ENCODE measurements around the gene UBE2R2. TPM values are rescaled to one million over a fixed set of nuclear protein-coding genes. Genes with fewer than 3 reads are reported as not detected.
A peak's percentile ranks its signal among the peaks of the same experiment; 100 is the strongest.

UBE2R2 gene
- total and polyA plus RNA-seq, 2 of the 4 experiments (the other 2 are of a cell fraction), result 12.7 to 24.8 TPM

GRCh38 chr9:33782395-33783152 lies 34.4 kb upstream of the UBE2R2 start:
- H3K4me2 ChIP-seq (ENCODE audit: low read depth, low read length), result peak overlapping the region; percentile 58
- peaks cover 11% of the 10 kb centered on the region for H3K27me3 ChIP-seq (ENCODE audit: control insufficient read depth, insufficient read depth, low read length)
- no peak overlapping the region for H2BK15ac ChIP-seq (ENCODE audit: low read depth, low read length)
- POLR2A ChIA-PET (ENCODE audit: unreplicated experiment), result no interaction called here
- H2AK9ac ChIP-seq (replicated peaks; ENCODE audit: low read depth, low read length, poor library complexity), result no peak overlapping the region
- peak overlapping the region in 1 of 2 experiments; percentile 40; a peak in 1 of 4 replicates for H4K8ac ChIP-seq (ENCODE audit: low read depth in 2 of 2, low read length in 2 of 2)
- no peak overlapping the region; the same call in 1 of the 2 replicates for H3K18ac ChIP-seq (ENCODE audit: low read depth, low read length)
- ATAC-seq (ENCODE audit: low read depth), result peak; percentile 68
- no peaks in the 10 kb centered on the region for H3K9me3 ChIP-seq (ENCODE audit: control insufficient read depth, insufficient read depth, low read length)
- no peak overlapping the region for H2AFZ ChIP-seq (replicated peaks; ENCODE audit: low read length, poor library complexity)
- no peak overlapping the region for H2BK20ac ChIP-seq (ENCODE audit: low read depth, low read length)
- H2BK120ac ChIP-seq (ENCODE audit: low read depth, low read length), result no peak overlapping the region
- no peak overlapping the region for H3K4me3 ChIP-seq (ENCODE audit: insufficient read depth, low read depth, low read length)
- WGBS, 2 experiments (ENCODE audit: extremely low coverage in 2 of 2, insufficient read length in 1 of 2), result no CpG with 5 or more reads among the region's 4 CpGs
- H4K91ac ChIP-seq (ENCODE audit: insufficient read depth, low read depth, low read length), result no peak overlapping the region
- no peaks in the 10 kb centered on the region for H4K20me1 ChIP-seq (ENCODE audit: insufficient read depth, low read length)
- H3K23ac ChIP-seq (ENCODE audit: low read depth, low read length), result no peak overlapping the region
- no peak overlapping the region for H3K4ac ChIP-seq (ENCODE audit: low read depth, low read length)
- peak; percentile 87 for DNase-seq
- BruUV-seq (replicated peaks), result no TSS peak
- no peak overlapping the region for H4K5ac ChIP-seq (ENCODE audit: low read depth, low read length)
- dilution Hi-C loops (cut with HindIII; ENCODE audit: low sequenced_read_pairs, unreplicated experiment) (no loop called here), intact Hi-C loops (cut with micrococcal nuclease) (no loop called here), in situ Hi-C loops (cut with MboI; ENCODE audit: low sequenced_read_pairs) (no loop called here)
- peaks cover 4% of the 10 kb centered on the region; the same call in 1 of the 2 replicates for H3K4me1 ChIP-seq (ENCODE audit: control insufficient read depth, insufficient read depth, low read length)
- H2BK5ac ChIP-seq (ENCODE audit: low read depth, low read length, poor library complexity, severe bottlenecking), result peak overlapping the region; percentile 55
- no peaks in the 10 kb centered on the region for H3K79me1 ChIP-seq (ENCODE audit: low read depth in 1 of 2, low read length in 2 of 2)
- TF ChIP-seq CEBPB (IDR thresholded peaks at IDR 0.05; ENCODE audit: low read depth, low read length), result peak; percentile 85
- no peak for TF ChIP-seq RAD21 (IDR thresholded peaks at IDR 0.05; ENCODE audit: low read length)
- no peak overlapping the region for H2AK5ac ChIP-seq (ENCODE audit: low read depth, low read length)
- no peaks in the 10 kb centered on the region for H3K36me3 ChIP-seq (ENCODE audit: control insufficient read depth, insufficient read depth, low read length)
- CTCF ChIA-PET, result no interaction called here
- no peak overlapping the region for H3K14ac ChIP-seq (replicated peaks; ENCODE audit: low read depth, low read length)
- no peak overlapping the region for H3K9ac ChIP-seq (ENCODE audit: low read depth, low read length)
- H3K27ac ChIP-seq (ENCODE audit: insufficient read depth, low read length), result no peak overlapping the region
- H3K56ac ChIP-seq (ENCODE audit: extremely low read depth, insufficient read depth, low read length), result no peak overlapping the region
- no peaks in the 10 kb centered on the region for H3K9me1 ChIP-seq (ENCODE audit: insufficient read depth, low read length)
